CD4-positive, alpha-beta T cell treated with Interferon alpha-2 for 1 hour (primary cell): ENCODE results near the gene TSFM.
A peak's percentile ranks its signal among the peaks of the same experiment; 100 is the strongest.
"Not testable (repeated sequence)": the region's sequence is repeated elsewhere in the genome, so short reads cannot be mapped to it uniquely, and the experiment has no call there.

ENCODE experiments used
- DNase-seq, 2 donors: peaks; one replicate each; pipeline ENCODE4 v3.0.0-alpha.2; 2020 to 2022

Gene TSFM

DNA sequence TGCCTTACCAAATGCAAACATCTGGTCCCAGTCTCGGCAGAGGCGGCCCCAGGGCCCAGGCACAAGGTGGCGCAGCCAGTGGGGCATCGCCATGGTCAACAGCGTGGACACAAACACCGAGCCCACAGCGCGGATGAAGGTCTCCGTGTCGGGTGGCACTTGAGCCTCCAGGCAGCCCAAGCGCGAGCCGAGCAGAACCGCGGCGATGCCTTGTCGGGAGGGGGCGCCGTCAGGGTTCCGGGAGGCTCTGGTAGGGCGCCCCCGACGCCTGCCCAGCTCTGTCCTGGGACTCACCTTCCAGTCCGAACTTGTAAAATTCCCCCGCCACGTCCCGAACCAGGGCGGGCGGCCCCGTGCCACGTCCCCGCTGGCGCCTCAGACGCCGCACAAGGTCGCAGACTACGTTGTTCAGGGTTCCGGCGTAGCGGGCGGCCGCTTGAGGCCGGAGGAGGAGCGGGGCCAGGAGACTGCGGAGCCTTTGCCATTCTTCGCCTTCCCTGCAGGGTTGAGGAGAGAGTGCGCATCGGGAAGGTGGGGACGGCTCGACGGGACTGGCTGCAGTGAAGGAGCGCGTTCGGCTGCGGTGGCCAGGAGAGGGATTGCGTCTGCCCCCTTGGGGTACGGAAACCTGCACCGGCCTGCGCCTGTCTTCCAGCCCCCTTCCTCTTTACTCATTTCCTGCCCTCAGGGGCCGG, 17.4 kb upstream of the TSFM start:
- DNase-seq: peak; percentile 27 to 61

DNA sequence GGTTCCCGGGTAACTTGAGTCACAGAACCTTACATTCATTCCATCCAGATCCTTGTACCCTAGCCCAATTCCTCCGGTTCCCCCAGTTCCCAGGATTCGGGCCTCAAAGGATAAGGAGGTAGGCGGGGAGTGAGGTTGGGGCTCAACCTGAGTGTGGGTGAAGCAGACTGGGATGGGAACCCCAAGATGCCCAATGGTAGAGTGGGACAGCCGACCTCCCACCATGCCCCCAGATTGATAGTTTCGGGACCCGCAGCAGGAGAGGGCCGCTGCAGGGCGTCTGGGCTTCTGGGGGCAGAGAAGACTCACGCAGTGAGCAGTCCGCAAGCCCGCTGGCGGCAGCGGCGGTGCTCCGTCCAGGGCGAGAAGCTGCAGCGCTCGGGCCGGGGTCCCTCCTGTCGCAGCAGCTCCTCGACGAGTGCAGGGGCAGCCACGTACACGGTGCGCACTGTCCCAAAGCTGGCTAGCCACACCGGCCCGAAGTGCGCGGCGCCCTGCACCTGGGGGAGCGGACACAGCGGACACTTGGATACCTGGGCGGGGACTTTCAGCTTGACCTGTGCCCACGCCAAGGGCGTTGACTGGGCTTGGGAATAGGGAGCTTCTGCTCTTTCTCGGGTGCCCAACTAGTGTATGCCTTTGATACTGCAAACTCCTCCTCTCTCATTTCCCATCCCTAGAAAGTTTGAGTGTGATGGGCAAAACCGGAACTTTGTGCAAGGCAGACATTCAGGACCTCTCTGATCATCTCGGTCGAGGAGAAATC, 16.7 kb upstream of the TSFM start:
- no peak for DNase-seq

DNA sequence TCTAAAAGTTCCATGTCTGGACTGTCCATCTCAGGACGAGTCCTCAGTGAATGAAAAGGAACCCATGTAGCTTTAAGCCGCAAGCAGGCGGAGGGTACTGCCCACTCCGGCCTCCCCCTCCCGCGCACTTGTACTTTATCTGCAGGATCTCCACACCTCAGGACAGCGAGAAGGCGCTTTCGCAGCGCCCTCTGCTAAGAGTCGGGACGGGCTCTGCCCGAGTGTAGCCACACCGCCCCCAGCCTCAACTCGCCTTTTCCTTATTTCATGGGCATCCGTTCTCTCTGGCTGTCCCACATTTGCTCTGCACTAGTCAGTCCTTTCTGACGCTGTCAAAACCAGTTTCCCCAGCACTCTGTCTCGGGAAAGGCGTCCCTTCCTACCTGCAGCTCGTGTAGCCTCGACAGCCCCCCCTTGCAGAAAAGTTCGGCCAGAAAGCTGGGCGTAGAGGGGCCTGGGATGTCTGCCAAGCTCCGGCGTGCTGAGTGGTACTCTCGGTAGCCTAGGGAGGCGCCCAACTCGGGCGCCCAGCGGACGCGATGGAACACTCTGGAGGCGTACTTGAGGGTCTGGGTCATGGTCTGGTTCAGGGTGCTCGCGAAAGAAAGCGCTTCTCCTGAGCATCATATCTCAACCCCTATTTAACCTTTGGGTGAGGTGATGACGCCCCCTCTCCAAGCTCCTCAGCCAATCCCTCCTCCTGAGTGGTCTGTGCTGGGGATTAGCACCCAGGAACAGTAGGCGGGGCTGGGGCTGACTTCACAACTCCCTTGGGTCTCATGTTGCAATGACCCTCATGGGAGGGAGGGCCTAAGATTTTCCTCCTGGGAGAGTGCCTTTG, 15.9 kb upstream of the TSFM start, which contains the start of gene CYP27B1:
Gene CYP27B1, minus strand, starts transcription at position 615 of the 841 bp plus-strand sequence. Its CDS starts 37 bp downstream, at position 578.
- DNase-seq: no peak

DNA sequence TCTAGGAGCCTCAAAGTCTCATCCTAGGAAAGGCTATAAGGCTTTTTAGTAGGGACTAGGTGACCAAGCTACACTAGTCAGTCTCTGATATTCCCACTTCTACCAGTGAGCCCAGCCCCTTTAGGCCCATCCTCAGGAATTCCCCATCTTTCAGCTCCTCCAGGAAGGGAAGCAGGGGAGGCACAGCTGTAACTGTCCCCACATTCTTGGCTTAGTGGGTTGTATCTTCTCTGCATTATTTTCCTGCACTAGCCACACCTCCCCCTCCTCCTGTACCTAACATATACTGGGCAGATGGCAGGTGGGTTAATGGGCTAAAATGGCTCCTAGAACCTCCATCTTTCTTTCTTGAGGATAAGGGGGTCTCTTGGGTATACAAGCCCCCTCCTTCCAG, 15.3 kb upstream of the TSFM start:
- DNase-seq: no peak

DNA sequence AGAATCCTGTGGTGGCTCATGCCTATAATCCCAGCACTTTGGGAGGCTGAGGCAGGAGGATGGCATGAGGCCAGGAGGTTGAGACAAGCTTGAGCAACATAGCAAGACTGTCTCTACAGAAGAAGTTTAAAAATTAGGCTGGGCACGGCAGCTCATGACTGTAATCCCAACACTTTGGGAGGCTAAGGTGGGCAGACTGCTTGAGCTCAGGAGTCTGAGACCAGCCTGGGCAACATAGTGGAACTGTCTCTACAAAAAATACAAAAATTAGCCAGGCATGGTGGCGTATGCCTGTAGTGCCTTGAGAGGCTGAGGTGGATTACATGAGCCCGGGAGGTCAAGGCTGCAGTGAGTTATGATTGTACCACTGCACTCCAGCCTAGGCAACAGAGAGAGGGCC, 14.7 kb upstream of the TSFM start:
- no peak for DNase-seq

DNA sequence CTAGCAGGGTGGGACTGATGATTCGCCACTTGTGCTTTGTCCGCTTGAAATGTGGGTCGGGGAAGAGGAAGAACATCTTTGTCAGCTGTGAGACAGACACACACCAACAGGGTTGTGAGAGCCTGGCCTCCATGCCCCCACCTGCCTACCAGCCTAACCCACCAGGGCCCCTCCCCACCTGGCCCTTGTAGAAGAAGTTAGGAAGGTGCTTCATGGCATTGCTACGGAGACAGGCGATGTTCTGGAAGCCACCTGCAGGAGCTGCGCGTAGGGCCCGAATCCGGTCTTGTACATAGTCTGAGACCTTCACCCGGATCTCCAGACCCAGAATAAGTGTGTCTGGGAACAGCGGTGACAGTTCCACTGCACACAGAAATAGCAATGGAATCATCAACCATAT, 13.0 kb upstream of the TSFM start:
- DNase-seq: no peak

DNA sequence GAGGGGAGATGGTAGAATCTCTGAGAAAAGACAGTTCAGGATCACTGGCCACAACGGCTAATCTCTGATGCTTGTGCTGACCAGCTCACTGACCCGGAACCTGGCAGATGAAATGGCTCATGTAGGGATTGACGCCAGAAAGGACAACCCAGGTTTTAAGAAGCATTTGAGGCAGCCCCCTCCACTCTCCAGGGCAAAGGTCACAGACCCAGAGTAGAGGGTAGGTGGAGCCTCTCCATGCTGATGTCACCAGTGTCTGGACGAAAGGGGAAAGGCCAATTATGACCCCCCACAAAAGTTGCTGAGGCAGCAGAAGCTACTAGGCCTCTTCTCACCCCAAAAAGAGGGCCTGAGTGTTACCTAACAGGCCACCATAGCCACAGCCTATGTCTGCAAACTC, 11.9 kb upstream of the TSFM start:
- DNase-seq: no peak

DNA sequence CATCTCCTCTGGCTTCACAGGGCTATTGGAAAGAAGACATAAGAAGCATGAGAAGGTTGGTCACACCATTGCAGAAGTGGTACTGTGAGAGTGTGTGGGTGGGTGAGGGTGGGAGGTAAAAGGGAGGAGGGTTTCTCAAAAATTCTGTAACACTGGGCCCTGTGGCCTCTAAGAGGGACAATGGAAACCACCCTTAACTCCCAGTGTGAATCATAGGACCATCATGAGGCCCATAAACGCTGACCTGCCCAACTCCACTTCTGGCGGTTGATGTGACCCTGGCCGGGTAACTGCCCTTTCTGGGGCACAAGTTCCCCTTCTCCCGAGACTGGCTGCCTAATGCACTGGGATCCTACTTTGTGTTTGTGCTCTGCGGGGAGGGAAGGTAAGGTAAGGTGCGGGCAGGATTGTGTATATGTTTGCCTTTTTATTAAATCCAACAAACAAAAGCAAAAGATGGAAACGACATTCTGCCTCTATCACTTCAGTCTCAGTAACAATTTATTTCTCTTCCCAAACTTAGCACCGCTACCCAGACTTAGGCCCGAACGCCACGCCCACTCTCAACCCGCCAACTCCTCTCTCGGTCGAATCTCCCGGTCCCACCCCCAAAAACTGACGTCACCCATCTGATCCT, 11.2 kb upstream of the TSFM start:
- peak; percentile 80 to 83 for DNase-seq

DNA sequence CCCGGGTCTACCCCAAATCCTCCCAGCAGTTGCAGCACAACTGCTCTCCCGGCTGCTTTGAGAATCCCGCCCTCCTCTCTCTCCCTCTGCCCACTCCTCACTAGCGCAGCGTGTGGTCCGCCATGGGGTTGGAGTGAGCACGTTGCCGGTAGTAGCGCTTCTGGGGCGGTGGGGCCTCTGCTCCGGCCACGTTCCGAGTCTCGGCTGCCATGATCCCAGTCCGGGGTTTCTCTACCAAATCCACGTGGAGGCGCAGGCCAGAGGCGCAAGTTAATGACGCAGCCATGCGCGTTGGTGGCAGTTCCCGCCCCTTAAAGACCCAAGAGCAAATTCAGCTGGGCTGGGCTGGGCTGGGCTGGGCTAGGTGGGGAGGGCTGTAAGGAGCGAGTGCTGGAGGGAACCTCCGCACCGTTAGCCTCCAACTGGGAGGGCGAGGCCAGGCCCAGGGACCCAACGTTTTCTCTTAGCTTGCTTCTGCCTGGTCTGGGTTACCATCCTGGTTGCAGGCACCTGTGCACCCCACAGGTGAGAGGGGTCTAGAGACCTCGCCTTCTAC, 10.6 kb upstream of the TSFM start, which contains the start of gene METTL1:
Gene METTL1, minus strand, starts transcription at position 233 of the 556 bp plus-strand sequence. Its CDS starts 22 bp downstream, at position 211.
- DNase-seq: peak; percentile 89 to 92

DNA sequence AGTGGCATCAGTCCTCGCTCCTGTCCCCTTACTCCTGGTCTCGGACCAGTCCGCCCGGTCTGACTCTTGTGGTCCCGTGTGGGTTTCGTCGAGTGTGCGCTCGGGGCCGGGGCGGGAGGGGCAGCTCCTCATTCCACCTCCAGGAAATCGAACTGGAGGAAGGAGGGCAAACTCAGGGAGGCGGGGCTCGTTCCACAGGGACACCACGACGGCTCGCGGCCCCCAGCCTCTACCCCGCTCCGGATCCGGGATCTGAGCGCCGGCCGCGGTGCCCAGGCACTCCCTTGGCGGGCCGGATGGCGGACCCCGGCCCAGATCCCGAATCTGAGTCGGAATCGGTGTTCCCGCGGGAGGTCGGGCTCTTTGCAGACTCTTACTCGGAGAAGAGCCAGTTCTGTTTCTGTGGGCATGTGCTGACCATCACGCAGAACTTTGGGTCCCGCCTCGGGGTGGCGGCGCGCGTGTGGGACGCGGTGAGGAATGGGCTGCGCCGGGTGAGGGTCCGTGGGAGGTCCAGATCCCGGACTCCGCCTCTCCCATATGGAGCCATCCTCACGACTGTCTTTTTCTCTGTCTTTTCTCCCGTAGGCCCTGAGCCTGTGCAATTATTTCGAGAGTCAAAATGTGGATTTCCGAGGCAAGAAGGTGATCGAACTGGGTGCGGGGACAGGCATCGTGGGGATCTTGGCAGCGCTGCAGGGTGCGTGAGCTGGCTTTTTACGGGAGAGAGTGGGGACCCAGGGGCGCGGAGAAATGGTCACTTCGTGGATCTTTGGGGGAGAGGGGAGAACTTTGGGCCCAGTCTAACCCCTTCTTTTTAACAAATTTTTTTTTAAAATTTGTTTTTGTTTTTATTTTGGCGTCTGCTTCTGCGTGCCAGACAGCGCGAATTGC, 9.9 kb upstream of the TSFM start, which contains the start of gene EEF1AKMT3:
Gene EEF1AKMT3, plus strand, starts transcription at position 186 of the 894 bp plus-strand sequence. Its CDS starts 111 bp downstream, at position 297.
- peak in 1 of 2 donors; percentile 41 for DNase-seq

DNA sequence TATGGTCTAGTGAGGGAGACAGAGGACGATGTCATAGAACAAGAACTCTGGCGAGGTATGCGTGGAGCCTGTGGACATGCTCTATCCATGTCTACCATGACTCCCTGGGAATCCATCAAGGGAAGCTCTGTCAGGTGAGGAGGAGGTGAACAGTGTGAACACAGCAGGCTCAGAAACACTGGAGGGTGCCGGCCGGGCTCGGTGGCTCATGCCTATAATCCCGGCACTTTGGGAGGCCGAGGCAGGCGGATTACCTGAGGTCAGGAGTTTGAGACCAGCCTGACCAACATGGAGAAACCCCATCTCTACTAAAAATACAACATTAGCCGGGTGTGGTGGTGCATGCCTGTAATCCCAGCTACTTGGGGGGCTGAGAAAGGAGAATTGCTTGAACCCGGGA, 8.0 kb upstream of the TSFM start:
- not testable (repeated sequence) for DNase-seq

DNA sequence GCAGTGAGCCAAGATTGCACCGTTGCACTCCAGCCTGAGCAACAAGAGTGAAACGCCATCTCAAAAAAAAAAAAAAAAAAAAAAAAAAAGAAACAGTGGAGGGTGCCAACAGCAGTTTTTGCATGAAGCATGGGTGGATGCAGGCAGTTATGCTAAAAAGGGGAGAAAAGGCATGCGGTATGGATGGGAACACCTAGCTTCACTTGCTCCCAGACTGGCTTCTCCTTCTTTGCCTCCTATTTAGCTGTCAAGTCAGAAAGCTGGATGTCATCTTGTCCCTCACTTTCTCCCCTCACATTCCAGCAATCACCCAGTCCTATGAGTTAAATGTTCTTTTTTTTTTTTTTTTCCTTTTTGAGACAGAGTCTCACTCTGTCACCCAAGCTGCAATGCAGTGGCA, 7.5 kb upstream of the TSFM start:
- DNase-seq: no peak

DNA sequence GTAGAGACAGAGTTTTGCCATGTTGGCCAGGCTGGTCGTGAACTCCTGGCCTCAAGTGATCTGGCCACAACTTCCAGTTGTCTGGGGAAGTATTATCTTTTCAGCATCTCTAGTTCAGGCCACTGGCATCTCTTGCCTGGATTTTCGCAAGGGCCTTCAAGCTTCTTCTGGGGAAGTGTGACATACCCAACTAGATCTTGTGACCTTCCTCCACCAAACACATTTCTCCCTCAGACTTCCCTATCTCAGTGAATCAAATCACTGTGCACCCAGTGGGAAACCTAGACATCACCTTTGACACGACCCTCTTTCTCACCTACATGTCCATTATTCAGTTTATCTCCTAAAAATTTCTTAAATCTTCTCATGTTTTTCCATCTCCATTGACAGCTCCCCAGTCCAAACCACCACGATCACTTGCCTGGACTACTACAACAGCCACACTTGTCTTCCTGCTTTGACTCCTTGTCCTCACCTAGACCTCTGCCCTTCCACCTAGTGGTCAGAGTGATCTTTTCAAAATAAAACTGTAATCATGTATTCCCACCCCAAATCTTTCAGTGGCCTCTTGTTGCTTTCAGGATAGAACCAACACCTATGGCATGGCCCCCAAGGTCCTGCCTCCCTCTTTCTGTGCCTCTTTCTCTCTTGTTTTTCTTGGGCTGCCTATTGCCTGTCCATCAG, 6.9 kb upstream of the TSFM start:
- DNase-seq: no peak

DNA sequence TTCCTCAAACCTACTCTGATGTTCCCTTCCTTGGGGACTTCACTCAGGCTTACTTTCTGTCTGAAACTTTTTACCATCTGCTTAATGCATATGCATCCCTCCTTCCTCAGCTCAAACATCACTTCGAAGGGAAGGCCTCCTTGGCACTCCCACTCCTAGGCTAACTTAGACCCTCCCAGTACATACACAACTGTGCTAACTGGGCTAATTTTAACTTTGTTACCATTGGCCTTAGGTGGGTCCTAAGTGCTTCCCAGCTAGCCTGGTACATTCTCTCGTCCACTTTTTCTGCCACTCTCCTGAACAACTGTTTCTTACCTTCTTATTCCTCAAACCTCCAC, 6.4 kb upstream of the TSFM start:
- no peak for DNase-seq

DNA sequence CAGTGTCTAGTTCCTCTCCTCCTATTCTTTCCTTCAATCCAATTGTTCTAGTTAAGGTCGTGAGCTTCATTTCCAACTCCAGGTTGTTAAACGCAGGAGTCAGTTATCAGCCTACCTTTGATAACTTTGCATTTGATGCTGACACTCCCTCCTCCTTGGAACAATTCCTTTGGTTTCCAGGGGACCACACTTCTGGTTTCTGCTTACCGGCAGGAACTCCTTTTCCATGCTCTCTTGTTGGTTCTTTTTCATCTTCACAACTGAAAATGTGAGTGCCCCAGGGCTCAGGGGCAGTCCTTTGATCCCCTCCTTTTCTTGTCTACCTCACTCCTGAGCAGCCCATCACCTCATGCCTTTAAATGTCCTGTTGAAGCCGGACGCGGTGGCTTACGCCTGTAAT, 5.2 kb upstream of the TSFM start:
- DNase-seq: no peak

DNA sequence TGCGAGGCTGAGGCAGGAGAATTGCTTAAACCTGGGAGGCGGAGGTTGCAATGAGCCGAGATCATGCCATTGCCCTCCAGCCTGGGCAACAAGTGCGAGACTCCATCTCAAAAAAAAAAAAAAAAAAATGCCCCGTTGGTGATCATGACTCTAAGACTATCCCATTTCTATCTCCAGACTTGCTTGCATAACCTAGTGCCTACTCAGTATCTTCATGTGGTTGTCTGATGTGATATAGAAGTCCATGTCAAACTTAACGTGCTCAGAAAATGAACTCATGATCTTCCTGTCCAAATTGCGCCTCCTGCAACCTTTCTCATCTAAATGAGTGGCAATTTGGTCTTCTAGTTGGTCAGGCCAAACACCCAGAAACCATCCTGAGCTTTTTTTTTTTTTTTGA, 4.7 kb upstream of the TSFM start:
- DNase-seq: no peak

DNA sequence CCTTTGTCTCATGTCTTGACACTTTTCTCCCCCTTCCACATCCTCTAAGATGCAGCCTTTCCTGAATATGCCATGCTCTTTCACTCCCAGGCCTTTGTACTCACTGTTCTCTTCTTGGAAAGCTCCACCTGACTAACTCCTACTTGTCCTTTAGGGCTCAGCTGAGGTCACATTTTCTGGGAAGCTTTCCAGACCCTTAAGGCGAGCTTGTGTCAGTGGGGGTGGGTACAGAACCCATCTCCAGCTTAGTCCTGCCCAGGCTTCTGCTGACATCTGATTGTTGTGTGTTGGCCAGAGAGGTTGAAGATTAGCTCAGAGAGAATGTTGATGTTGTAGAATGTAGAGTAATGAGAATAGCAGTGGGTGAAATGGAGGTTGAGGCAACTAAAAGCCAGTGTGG, 2.9 kb upstream of the TSFM start:
- no peak for DNase-seq

DNA sequence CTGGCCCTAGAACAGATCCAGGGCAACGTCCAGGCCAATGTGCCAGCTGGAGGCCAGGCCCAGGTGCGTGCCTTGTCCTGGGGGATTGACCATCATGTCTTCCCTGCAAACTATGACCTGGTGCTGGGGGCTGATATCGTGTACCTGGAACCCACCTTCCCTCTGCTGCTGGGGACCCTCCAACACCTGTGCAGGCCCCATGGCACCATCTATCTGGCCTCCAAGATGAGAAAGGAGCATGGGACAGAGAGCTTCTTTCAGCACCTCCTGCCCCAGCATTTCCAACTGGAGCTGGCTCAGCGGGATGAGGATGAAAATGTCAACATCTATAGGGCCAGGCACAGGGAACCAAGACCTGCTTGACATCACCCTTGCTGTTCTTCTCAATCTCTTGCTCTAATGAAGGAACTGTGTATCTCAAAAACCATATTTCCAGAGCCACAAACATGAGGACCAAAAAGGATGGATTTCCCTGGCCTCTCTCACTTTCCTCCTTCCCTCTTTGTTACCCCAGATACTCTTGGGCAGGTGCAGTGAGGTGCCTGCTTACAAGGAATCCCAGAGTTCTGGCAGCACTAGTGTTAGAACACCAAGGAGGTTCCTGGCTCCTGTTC, 2.2 kb upstream of the TSFM start:
- no peak for DNase-seq

DNA sequence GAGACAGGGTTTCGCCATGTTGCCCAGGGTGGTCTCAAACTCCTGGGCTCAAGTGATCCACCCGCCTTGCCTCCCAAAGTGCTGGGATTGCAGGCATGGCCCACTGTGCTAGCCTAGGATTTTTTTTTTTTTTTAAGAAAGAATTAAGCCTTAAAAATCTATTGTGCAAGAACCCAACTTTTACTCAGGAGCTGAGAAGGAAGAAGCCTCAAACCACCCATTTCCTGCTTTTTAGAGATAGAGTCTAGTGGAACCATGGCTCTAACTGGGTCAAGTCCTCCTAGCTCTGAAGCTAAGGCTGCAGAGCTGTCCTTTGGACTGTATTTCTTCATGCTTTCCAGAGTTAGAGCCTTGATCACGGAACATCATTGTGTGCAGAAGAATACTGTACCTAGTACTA, 1.3 kb upstream of the TSFM start:
- peak in 1 of 2 donors; percentile 31 for DNase-seq

DNA sequence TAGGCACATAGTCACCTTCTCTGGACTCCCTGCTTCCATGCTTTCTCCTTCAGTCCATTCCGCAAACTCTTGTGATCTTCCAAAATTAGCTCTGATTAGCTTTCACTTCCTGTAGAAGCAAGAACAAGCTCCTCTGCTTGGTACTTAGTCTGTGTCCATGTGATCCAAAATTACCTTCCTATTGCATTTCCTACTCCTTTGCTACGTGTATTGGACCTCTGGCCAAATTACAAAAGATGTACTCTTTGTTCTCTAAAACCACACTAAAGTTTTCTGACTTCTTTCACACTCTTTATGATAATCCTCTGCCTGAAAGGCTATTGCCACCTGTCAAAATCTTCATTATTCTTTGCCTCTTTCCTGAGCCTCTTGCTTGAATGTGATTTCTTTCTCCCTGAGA, 786 bp upstream of the TSFM start:
- DNase-seq: no peak
